COLO829 (cell line): ENCODE measurements around the gene SLC30A7.
"Not testable (repeated sequence)": the region's sequence is repeated elsewhere in the genome, so short reads cannot be mapped to it uniquely, and the experiment has no call there.

Source experiments
- DNase-seq: peaks from one replicate; pipeline ENCODE4 v3.0.0; 2012; ENCODE audit warnings: low spot score

The SLC30A7 gene

DNA sequence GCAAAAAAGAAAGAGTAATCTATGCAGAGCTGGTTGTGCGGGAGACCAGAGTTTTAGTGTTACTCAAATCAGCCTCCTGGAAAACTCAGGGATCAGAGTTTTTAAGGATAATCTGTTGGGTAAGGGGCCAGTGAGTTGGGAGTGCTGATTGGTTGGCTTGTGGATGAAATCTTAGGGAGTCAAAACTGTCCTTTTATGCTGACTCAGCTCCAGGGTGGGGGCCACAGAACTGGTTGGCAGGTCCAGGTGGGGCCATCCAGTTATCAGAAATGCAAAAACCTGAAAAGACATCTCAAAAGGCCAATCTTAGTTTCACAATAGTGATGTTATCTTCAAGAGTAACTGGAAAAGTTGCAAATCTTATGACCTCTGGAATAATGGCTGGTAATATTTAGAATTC is 4.5 kb upstream of the SLC30A7 start:
- DNase-seq, result no peak

DNA sequence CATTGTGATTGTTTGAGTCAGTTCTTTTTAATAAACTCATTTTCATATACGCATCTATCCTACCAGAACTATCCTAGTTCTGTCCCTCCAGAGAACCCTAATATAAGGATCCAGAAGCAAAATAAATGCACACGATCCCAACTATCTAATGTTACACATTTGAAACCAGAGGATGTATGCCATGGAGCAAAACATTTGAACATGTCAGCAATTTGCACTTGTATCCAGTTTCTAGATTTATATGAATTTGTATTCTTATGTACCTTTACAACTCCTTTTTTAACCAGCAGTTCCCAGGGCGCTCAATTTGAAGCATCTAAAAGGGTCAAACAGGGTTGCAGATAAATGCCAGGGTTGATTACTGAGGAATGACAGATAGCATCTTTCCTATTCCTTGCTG is 3.3 kb upstream of the SLC30A7 start:
- no peak for DNase-seq

DNA sequence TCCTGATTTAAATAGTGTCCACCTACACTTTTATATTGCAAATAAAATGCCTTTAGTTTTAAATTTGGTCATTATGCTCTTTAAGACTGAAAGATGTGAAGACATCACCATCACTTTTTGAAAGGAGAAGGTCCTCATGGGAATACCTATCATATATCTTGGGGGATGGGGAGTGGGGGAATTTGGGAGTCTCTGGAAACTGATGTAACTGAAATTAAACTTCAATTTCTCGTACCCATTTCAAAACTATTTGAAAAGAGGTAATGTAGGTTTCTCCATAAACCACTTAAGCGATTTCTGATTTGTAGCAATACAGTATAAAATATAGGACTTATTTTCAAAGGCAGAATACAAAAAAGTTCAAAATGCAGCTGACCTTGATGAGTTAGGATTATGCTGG is 2.2 kb upstream of the SLC30A7 start:
- no peak for DNase-seq

DNA sequence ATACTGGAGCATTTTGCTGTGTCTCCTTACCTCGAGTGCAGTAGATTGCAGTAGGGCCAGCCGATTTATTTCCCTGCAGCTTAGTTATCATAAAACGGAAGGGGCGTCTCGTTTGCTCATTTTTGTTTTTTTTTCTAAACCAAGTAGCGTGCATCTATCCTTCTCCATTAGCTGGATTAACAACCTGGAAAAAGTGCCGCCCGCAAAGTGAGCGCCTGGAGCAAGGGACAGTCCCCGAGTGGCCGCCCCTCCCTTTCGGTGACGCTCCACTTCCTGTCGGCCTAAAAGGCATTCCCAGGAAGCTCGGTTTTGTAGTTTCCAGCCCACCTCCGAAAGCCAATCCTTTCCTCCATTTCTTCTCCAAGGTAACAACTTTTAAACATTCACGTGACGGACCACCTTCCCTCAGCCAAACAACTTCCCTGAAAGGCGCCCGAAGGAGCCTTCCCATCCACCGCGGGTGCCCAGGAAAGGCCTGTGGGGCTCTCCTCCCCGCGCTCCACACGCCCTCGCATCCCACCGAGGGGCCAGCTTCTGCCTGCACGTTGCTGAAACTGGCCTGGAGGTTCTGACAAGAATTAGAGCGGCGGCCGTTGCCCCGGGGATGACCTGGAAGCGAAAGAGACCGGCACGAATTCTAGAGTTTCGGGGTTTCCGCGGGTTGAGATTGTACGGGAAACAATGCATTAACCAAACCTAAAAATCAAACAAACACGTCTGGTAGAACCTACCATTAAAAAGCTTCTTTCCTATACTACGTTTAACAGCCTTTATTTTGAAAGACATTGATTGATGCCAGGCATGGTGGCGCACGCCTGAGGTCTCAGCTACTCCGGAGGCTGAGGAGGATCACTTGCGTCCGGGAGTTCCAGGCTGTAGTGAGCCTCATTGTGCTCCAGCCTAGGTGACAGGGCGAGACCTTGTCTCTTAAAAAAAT is 1.0 kb upstream of the SLC30A7 start, which contains the start of gene EXTL2:
Gene EXTL2 (minus strand): TSS at position 240 of the 937 bp plus-strand sequence. CDS start 6,085 bp downstream, outside the sequence.
- peak; percentile 61 for DNase-seq

DNA sequence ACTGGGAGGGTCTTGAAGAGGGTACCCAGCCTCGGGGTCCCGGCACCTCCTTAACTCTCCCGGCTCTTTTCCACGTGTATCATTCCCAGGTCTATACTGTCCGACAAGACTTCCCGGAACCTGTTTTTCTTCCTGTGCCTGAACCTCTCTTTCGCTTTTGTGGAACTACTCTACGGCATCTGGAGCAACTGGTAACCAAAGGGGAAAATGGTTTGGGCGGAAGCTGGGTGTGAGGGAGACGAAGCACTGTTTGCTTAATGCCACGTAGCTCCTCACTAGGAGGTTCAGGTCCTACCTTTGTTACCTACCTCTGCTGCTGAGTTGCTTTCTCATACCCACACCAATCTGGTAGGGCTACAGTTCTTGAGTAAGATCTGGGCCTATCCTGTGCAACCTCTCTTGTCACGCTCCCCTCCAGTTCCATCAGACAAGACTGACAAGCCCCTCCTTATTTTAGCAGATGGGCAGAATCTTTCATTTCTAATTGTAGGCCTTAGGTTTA is 642 bp downstream of the SLC30A7 start:
- peak; percentile 12 for DNase-seq

DNA sequence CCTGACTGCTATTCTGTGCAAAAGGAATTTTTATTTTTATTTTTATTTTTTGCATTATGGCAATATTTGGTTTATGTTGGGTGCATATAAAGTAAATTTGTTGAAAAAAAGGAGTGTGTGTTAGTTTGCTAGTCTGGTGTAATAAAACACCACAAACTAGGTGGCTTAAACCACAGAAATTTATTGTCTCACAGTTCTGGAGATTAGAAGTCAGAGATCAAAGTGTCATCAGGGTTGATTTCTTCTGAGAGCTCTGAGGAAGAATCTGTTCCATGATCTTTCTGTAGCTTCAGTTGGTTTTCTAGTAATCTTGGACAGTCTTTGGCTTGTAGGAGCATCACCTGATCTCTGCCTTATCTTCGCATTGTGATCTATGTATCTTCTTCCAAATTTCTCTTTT is 6.5 kb downstream of the SLC30A7 start:
- no peak for DNase-seq

DNA sequence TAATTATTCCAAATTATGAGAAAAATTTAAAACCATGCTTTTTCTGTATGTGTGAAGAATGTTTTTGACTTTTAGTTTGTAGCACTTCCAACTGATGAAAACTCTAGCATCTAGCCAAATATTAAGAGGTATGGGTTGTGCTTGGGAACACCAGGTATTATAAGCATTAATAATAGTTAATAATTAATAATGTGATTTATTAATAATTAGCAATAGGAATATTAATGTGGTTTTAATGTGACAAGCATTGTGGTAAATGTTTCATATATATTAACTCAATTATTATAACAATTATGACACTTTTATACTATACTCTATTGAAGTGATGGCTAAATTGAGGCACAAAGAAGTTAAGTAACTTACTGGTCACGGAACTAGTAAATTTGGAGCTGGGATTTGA is 7.9 kb downstream of the SLC30A7 start:
- DNase-seq, result no peak

DNA sequence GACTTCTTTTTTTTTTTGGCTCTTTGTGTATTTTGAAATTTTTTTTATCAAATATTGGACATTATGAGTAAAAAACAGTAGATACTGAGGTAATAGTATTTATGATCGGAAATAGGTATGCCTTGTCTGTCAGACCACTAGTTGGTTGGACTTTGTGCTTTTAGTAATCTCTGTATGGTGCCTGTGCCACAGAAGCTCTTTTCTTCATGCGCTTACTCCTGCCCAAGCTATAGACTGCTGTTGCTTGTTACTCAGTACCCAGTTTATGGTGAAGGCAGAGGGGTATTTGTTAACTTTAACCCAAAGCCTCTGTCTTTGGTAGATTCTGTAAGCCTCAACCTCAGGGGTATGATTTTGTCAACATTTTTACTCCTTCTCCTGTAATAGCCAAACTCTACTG is 8.6 kb downstream of the SLC30A7 start:
- DNase-seq, result no peak

DNA sequence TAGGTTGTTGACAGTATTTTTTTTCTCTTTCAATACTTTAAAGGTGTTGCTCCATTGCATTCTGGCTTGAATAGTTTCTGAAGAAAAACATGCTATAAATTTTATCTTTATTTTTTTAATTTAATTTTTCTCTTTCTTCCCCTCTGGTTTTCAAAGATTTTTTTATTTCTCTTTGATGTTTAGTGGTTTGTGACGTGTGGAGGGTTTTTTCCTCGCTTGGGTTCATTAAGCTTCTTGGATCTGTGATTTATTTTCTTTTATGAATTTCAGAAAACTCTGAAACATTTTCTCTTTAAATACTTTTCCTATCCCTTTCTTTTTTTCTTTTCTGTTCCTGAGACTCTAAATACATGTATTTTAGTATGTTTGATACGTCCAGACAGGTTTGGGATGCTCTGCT is 9.3 kb downstream of the SLC30A7 start:
- no peak for DNase-seq

DNA sequence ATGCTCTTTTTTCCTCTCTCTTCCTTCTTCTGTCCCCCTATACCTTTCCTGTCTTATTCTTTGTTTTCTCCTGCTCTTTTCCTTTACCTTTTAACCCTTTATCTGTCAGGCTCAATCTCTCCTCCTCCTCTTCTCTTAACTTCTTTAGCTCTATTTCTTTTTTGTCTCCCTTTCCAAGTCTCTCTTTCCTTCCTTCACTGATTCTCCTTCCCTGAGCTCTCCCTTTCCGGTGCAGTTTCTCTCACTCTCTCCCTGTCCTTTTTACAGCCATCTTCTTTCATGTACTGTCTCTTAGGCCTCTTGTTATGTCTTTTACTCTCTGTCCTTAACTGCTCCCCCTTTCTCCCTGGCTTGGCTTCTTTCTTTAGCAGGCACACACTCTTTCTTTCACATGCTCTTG is 12.0 kb downstream of the SLC30A7 start:
- DNase-seq, result no peak

DNA sequence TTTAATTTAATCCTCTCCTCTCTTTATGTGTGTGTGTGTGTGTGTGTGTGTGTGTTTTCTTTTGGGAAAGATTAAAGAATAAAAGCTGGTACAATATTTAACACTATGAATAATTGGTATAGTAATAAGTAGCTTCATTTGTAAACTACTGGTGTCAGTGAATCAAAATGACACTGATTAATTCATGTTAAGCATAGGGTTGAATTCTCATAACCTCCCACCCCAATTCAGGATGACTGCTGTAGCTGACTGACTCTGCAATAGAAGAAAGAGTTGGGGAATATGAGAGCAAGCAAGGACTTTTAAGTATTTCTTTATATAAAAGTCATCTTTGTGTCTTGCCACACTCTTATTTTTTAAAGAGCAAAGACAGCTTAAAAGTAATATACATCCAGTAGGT is 13.1 kb downstream of the SLC30A7 start:
- no peak for DNase-seq

DNA sequence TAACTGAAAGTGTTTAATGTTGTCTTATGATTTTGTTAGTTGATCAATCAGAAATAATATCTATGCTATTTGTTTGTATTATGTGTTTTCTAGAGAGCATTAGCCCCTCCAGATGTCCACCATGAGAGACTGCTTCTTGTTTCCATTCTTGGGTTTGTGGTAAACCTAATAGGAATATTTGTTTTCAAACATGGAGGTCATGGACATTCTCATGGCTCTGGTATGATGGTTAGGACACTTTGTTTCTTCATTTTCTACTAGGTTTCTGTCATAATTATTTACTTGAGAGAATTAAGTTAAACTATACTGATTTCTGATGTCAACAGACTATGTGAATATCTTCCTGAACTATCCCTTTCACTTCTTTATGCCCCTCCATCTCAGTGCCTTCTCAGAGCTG is 16.1 kb downstream of the SLC30A7 start:
- DNase-seq, result no peak

DNA sequence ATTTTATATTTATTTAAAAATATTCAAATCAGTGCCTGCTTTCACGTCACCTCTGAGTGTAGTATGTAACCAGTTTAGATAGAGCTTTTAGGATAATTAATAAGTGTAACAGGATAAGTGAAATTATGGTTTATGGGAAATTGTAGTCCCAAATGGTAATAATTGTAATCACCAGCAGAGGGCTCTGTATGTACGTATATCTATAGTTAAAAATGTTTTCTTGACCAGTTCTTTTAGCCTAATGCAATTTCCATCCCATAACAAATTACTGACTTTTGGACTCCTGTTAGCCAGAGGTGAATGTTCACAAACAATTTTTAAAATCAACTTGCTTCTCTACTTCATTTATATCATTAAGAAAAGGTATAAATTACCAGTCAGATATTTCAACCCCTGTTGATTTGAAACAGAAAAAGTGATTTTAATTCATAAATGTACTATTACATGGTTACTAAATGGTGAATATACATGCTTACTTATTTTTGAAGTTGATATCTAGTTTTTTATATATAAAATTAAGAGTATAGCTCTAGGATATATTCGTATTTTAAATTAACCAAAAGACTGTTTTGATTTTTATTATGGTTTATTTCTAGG is 25.3 kb downstream of the SLC30A7 start:
- no peak for DNase-seq

DNA sequence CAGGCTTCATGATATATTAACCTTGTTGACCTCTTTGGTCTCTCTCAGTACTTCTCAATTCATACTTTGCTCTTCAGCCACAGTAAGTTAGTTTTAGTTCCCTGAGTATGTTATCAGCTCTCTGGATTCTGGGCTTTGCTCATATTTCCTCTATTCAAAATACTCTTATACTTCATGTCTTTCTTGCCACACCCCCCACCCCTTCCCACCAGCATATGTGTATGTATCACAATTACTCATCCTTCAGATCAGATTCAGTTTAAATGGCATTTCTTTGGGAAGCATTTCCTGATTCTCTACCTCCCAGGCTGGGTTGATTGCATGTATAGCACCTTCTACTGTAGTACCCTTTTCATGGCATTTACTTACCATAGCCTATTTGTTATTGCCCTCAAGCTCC is 28.3 kb downstream of the SLC30A7 start:
- DNase-seq, result no peak

DNA sequence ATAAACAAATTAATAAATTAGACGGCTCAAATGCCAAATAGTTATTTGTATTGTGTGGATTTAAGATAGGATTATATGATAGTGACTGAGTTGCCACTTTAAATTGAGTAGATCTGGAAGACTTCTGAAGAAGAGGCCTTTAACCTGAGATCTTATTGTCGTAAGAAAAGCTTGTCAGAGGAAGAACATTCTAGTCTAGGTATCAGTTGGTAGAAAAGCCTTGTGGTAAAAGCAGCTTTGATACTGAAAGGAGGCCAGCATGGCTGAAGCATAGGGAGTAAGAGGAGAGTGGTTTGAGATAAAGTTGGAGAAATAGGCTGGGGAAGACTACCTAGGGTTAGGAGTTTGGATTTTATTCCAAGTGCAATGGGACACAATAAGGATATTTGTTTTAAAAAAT is 29.1 kb downstream of the SLC30A7 start:
- DNase-seq, result no peak

DNA sequence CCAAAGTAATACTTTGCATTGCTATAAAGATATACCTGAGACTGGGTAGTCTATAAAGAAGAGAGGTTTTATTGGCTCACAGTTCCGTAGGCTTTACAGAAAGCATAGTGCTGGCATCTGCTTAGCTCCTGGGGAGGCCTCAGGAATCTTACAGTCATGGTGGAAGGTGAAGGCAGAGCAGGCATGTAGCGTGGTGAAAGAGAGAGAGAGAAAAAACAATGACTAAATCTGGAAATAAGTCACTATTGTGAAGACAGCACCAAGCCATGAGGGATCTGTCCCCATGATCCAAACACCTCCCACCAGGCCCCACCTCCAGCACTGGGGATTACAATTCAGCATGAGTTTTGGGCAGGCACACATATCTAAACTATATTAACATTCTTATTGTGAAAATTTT is 30.4 kb downstream of the SLC30A7 start:
- no peak for DNase-seq

DNA sequence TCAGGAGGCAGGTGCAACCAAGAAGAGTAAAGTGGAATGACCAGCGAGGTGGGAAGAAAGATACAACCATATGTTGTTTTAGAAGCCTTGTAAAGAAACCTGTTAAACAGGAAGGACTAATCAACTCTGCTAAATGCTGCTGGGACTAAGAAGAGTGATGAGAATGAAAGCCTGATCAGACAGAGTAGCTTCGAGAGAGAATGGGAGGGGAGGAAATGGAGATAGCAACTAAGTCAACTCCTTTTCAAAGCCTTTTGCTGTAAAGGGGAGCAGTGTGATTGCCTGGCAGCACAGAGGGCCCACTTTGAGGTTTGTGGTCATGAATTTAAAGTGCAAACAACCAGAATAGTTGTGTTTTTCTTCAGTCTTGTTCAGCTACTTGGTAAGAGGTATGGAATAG is 31.4 kb downstream of the SLC30A7 start:
- DNase-seq, result no peak

DNA sequence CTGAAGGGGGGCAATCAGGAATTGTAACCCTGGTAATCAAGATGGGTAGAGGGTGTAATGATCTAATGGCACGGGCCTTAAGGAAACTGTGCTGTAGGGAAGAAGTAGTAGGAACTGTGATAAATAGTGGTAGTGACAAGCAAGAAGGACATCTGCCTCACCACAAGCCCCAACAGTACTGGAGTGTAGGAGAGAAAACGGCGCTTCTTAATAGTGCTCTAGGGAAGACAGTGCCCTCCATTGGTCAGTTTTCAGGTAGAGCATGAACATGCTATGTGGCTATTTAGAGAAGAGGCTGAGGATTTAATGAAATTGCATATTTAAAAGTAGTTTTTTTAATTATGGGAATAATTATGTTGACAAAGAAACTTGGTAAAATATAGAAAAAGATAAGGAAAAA is 32.2 kb downstream of the SLC30A7 start:
- no peak for DNase-seq

DNA sequence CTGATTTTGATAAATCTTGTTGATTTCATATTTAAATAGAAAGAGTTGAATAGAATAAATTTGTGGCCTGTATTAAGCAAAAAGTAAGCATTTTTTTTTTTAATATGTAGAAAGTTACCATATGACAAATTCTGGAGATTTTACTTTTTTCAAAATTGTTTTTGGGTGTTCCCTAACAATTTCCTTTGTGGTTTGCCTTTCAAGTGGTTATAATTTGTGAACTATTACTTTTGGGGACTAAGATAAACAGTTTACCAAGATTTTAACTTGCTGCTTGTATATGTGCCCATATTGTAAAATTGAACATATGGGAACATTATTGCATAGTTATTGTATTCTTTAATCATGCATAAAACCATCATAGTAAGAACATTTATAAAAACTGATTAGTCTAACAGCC is 34.6 kb downstream of the SLC30A7 start:
- DNase-seq, result no peak

DNA sequence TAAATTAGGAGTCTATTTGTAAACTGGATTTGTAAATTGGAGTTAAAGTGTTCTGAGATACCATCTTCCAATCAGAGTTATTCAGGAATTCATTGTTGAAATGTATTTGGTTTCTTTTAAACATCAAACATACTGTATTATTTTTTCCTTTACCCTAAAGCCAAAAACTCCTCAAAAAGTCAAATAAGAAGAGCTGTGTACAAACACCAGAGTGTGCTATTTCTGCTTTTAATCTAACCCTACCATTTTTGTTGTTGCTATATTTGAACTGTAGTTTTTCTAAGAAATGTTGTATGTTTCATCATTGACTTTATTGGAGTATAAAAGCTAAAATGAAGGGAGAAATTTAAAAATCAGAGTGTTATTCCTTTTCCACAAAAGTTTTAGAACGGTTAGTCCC is 35.8 kb downstream of the SLC30A7 start:
- no peak for DNase-seq

DNA sequence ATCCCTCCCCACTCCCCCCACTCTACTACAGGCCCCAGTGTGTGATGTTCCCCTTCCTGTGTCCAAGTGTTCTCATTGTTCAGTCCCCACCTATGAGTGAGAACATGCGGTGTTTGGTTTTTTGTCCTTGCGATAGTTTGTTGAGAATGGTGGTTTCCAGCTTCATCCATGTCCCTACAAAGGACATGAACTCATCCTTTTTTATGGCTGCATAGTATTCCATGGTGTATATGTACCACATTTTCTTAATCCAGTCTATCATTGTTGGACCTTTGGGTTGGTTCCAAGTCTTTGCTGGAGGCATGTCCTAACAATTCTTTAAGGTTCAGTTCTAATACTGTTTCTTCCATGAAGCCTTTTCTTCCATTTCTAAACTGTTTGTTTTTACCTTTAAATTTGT is 37.7 kb downstream of the SLC30A7 start:
- not testable (repeated sequence) for DNase-seq

DNA sequence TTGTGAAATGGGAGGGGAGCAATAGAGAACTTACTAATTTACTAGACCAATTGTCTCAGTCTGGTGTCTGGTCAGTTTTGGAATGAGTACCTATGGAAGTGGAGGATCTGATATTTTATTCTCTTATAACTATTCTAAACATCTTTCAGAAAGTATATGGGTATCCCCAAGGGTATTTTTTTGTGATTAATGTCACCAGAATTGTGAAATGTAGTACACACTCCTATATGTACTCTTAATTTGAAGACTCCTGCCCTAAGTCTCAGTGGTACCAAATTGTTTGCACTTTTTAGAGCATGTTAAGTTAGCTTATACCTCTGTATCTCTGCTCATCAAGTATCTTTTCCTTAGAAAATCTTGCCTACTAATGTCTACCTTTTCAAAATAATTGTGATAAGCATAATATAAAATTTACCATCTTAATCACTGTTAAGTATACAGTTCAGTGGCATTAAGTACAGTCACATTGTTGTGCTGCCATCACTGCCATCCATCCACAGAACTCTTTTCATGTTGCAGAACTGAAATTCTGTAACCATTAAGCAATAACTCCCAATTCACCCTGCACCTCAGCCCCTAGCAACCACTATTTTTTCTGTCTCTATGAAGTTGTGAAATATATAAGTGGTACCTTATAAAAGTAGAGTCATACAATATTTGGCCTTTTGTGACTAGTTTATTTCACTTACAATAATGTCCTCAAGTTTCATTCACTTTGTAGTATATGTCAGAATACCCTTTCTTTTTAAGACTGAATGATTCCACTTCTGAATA is 40.5 kb downstream of the SLC30A7 start:
- DNase-seq, result no peak

DNA sequence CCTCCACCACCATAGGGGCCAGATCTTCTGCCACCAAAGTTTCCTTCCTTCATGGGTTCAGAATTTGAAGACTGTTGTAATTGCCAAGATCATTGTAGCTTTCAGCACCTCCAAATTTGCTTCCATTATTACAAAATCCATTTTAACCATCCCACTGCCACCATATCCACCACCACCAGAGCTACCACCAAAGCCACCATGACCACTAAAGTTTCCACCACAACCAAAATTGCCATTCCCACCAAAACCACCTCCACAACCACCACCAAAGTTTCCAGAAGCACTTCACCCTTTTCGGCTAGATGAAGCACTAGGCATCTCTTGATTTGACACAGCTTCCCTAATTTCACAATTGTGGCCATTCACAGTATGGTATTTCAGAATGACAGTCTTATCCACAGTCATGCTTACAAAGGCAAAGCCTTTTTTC is 45.2 kb downstream of the SLC30A7 start:
- no peak for DNase-seq
